ENCODE data around the gene LHFPL3. TPM values are rescaled to one million over a fixed set of nuclear protein-coding genes. Genes with fewer than 3 reads are reported as not detected.
"Not testable (repeated sequence)": the region's sequence is repeated elsewhere in the genome, so short reads cannot be mapped to it uniquely, and the experiment has no call there.

LHFPL3 gene
- total RNA-seq, 4 donors from 2014 or later, result not detected

DNA sequence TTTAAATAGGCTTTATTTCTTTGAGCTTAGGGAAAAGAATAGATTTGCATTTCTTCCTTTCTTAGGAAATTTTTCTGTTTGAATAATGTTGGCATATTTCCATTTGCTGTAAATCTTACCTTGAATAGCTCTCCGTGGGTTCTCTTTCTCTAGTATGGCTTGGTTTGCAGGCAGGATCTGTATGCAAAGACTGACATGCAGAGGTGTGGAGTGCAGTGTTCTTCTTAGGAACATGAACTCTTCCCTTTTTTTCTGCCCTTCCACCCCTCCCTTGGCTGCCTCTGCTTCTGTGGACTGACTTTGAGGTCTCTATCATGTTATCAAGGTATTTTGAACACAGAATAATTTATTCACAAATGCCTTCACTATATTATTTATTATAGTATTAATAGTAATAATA, 222.8 kb downstream of the LHFPL3 start:
- 47 to 57% methylated on average over 1 of the region's 1 CpG for WGBS, 2 donors
- no peak for TF ChIP-seq POLR2A (IDR thresholded peaks at IDR 0.05)
- TF ChIP-seq, protein P1, sequence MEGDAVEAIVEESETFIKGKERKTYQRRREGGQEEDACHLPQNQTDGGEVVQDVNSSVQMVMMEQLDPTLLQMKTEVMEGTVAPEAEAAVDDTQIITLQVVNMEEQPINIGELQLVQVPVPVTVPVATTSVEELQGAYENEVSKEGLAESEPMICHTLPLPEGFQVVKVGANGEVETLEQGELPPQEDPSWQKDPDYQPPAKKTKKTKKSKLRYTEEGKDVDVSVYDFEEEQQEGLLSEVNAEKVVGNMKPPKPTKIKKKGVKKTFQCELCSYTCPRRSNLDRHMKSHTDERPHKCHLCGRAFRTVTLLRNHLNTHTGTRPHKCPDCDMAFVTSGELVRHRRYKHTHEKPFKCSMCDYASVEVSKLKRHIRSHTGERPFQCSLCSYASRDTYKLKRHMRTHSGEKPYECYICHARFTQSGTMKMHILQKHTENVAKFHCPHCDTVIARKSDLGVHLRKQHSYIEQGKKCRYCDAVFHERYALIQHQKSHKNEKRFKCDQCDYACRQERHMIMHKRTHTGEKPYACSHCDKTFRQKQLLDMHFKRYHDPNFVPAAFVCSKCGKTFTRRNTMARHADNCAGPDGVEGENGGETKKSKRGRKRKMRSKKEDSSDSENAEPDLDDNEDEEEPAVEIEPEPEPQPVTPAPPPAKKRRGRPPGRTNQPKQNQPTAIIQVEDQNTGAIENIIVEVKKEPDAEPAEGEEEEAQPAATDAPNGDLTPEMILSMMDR (IDR thresholded peaks at IDR 0.05), result no peak
- Histone ChIP-seq H3K36me3 (no peaks in the 10 kb centered on the region), H3K27ac (no peak overlapping the region), H3K9me3 (peaks cover 0 to 7% (median 0%) of the 10 kb centered on the region in 3 donors), H3K4me1 (no peaks in the 10 kb centered on the region), H3K4me3 (no peak overlapping the region), H3K27me3 (no peaks in the 10 kb centered on the region)
- no peak for DNase-seq
- intact Hi-C loops (cut with DNase I), result no loop called here

DNA sequence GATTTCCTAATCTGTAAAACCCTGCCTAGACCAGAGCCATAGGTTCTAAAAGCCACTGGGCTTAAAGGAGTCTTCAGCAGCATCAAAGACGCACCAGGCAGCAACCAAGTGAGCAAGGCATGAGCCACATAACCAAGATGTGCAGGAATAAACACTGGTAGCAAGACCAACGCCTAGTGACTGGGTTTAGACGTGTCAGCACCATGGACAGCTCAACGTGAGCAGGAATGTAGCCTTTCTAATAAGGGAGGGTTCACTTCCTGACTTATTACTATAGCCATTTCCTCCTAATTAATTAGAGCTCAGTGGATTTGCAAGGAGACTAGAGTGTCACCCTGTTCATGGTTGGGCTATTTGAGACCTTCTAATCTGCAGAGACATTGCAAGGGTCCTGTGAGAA, 223.7 kb downstream of the LHFPL3 start:
- peaks cover 0 to 7% (median 0%) of the 10 kb centered on the region in 3 donors for H3K9me3 ChIP-seq
- no peaks in the 10 kb centered on the region for H3K27me3 ChIP-seq
- H3K36me3 ChIP-seq, result no peaks in the 10 kb centered on the region
- DNase-seq, result no peak
- H3K4me1 ChIP-seq, result no peaks in the 10 kb centered on the region
- H3K4me3 ChIP-seq, result no peak overlapping the region
- no peak for TF ChIP-seq POLR2A (IDR thresholded peaks at IDR 0.05)
- TF ChIP-seq, protein P1 (IDR thresholded peaks at IDR 0.05), result no peak
- intact Hi-C loops (cut with DNase I), result no loop called here
- 0 to 7% methylated on average over 3 to 4 of the region's 4 CpGs for WGBS, 2 donors
- H3K27ac ChIP-seq, result no peak overlapping the region

DNA sequence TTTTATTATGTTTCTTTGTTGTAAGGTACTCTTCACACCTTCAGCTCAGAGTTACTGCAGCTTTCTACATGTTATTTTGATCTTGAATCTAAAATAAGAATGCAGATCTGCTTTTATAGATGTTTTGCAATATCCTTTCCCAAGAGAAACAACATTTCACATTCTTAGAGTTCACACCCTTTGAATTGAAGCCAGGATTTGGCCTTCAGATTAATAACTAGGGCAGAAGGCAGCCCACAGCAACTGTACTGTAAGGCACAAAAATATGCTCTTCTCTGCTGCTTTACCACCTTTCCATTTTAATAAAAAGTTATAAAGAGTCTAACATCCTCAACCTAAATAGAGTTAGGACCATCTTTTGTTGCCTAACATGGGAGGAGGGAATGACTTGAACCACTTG, 224.7 kb downstream of the LHFPL3 start:
- intact Hi-C loops (cut with DNase I), result no loop called here
- H3K27me3 ChIP-seq, result no peaks in the 10 kb centered on the region
- peaks cover 0 to 7% (median 0%) of the 10 kb centered on the region in 3 donors for H3K9me3 ChIP-seq
- no peak overlapping the region for H3K4me3 ChIP-seq
- H3K4me1 ChIP-seq, result no peaks in the 10 kb centered on the region
- no peak for DNase-seq
- H3K27ac ChIP-seq, result no peak overlapping the region
- no peaks in the 10 kb centered on the region for H3K36me3 ChIP-seq
- TF ChIP-seq, protein P1 (IDR thresholded peaks at IDR 0.05), result no peak
- no peak for TF ChIP-seq POLR2A (IDR thresholded peaks at IDR 0.05)

DNA sequence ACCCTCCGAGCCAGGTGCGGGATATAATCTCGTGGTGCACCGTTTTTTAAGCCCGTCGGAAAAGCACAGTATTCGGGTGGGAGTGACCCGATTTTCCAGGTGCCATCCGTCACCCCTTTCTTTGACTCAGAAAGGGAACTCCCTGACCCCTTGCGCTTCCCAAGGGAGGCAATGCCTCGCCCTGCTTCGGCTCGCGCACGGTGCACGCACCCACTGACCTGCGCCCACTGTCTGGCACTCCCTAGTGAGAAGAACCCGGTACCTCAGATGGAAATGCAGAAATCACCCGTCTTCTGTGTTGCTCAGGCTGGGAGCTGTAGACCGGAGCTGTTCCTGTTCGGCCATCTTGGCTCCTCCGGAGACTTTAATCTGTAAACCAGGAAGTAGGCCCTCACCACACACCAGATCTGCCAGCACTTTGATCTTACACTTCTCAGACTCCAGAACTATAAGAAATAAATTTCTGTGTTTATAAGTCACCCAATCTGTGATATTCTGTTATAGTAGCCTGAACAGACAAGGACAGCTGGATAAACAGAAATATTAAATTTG, 235.0 kb downstream of the LHFPL3 start:
- DNase-seq; H3K4me3 ChIP-seq; H3K9me3 ChIP-seq; H3K27me3 ChIP-seq; intact Hi-C loops (cut with DNase I); H3K4me1 ChIP-seq; H3K27ac ChIP-seq; H3K36me3 ChIP-seq: not testable (repeated sequence)
- WGBS, 2 donors, result 91 to 100% methylated on average over 2 to 7 of the region's 22 CpGs

DNA sequence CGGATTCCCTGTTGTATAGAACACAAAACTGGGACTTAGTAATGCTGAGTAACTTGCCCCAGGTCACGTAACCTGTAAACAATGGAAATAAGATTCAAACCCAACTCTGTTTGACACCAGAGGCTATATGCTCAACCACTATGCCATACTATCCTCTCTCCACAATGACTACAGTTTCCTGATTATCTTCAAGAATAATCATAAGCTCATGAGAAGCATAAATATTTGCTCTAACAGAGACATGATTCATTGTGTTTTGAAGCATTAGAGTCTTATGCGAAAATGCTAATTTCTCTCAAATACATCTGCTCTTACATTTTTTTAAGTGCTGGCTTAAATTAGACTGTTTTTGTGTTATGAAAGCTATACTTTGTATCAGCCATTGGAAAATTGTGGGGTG, 241.3 kb downstream of the LHFPL3 start:
- Histone ChIP-seq H3K36me3 (no peaks in the 10 kb centered on the region), H3K27me3 (no peaks in the 10 kb centered on the region), H3K4me1 (no peaks in the 10 kb centered on the region), H3K4me3 (no peak overlapping the region), H3K27ac (no peak overlapping the region), H3K9me3 (no peaks in the 10 kb centered on the region)
- DNase-seq, result no peak
- TF ChIP-seq, protein P1 (IDR thresholded peaks at IDR 0.05), result no peak
- intact Hi-C loops (cut with DNase I), result no loop called here
- 62% methylated on average over 3 of the region's 3 CpGs for WGBS, 2 donors

DNA sequence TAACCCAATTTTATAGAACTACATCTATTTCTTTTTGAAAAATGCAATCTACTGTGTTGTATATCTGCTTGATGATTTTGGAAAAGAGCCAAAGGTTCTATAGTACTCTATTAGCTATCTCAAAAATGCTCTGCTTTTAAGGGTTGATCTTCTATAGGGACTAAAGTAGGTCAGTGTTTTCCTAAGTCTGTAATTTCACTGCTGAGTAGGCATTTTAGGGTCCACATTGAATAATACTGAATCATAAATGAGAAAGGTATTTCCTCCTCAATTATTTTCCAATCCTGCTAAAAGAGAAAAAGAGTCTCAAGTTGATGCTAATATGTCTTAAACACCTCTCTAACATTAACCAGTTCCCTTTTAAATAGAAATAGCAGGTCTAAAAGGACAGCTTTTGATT, 244.2 kb downstream of the LHFPL3 start:
- Histone ChIP-seq H3K9me3 (no peaks in the 10 kb centered on the region), H3K4me3 (no peak overlapping the region), H3K27ac (no peak overlapping the region), H3K36me3 (no peaks in the 10 kb centered on the region), H3K4me1 (no peaks in the 10 kb centered on the region), H3K27me3 (no peaks in the 10 kb centered on the region)
- TF ChIP-seq POLR2A (IDR thresholded peaks at IDR 0.05), result no peak
- TF ChIP-seq, protein P1 (IDR thresholded peaks at IDR 0.05), result no peak
- DNase-seq, result no peak
- intact Hi-C loops (cut with DNase I), result no loop called here

Data from esophagus squamous epithelium (tissue), 5 donors.